HG03575 (cell line): ENCODE results near the gene RBM4.
"Not testable (repeated sequence)": the region's sequence is repeated elsewhere in the genome, so short reads cannot be mapped to it uniquely, and the experiment has no call there.

Source experiments
- ATAC-seq: cut with Tn5 transposase; IDR thresholded peaks from one replicate; pipeline ENCODE4 v1.9.1; 2021; ENCODE audit not compliant: unreplicated experiment, insufficient number of reproducible peaks, low FRiP score; ENCODE audit errors: extremely low read depth

Gene RBM4

GRCh38 chr11:66614073-66614472, 24.4 kb upstream of the RBM4 start:
- no peak for ATAC-seq

GRCh38 chr11:66616379-66617154, 21.9 kb upstream of the RBM4 start, which contains the start of gene RBM14:
Gene RBM14 (plus strand): TSS chr11:66616630. CDS start chr11:66616721, 91 bp downstream.
- ATAC-seq = peak; percentile 82

GRCh38 chr11:66617155-66617834, 21.2 kb upstream of the RBM4 start:
- ATAC-seq = no peak

GRCh38 chr11:66619080-66619554, 19.4 kb upstream of the RBM4 start:
- ATAC-seq = no peak

- ATAC-seq = no peak
These were observed 14.1 kb upstream of the RBM4 start for GRCh38 chr11:66624450-66624849.

- no peak for ATAC-seq
These were observed 13.3 kb upstream of the RBM4 start for GRCh38 chr11:66625041-66625751.

GRCh38 chr11:66625752-66626149, 12.8 kb upstream of the RBM4 start:
- no peak for ATAC-seq

- ATAC-seq = no peak
These were observed 12.1 kb upstream of the RBM4 start for GRCh38 chr11:66626382-66626781.

- no peak for ATAC-seq
These were observed 11.6 kb upstream of the RBM4 start for GRCh38 chr11:66626926-66627325.

GRCh38 chr11:66628061-66628603, 10.4 kb upstream of the RBM4 start:
- no peak for ATAC-seq

GRCh38 chr11:66629356-66629755, 9.1 kb upstream of the RBM4 start:
- ATAC-seq = no peak

GRCh38 chr11:66631883-66632282, 6.6 kb upstream of the RBM4 start:
- ATAC-seq = no peak

- ATAC-seq = no peak
These were observed 5.6 kb upstream of the RBM4 start for GRCh38 chr11:66632952-66633351.

- ATAC-seq = no peak
These were observed 2.1 kb upstream of the RBM4 start for GRCh38 chr11:66636411-66636810.

GRCh38 chr11:66637557-66638176, 836 bp upstream of the RBM4 start:
- ATAC-seq = no peak

GRCh38 chr11:66639066-66639813, 737 bp downstream of the RBM4 start:
- ATAC-seq = no peak

GRCh38 chr11:66639814-66640340, 1.4 kb downstream of the RBM4 start:
- not testable (repeated sequence) for ATAC-seq

GRCh38 chr11:66641834-66642233, 3.3 kb downstream of the RBM4 start:
- no peak for ATAC-seq
